Renal cortical epithelial cell (primary cell): ENCODE results near the gene C1orf35. TPM values are rescaled to one million over a fixed set of nuclear protein-coding genes. Genes with fewer than 3 reads are reported as not detected.

ENCODE experiments used
- DNase-seq: peaks from one replicate; pipeline ENCODE4 v3.0.0-alpha.2; 2011; ENCODE audit warnings: low read depth
- total RNA-seq: library from RNA; depleted of rRNA; stranded (reverse); fragments of >200 nt; gene quantifications from 2 replicates; pipeline ENCODE4 v1.2.3, GENCODE V29; 2014

Gene C1orf35
- total RNA-seq, 1 donor from 2014 or later = 7.1 TPM

- no peak for DNase-seq
These were observed 23.4 kb downstream of the C1orf35 start for GRCh38 chr1:228079601-228080263.

GRCh38 chr1:228079013-228079412 lies 24.1 kb downstream of the C1orf35 start:
- DNase-seq = no peak

- no peak for DNase-seq
These were observed 25.4 kb downstream of the C1orf35 start for GRCh38 chr1:228077565-228078330.

GRCh38 chr1:228076796-228077430 lies 26.2 kb downstream of the C1orf35 start:
- DNase-seq = no peak

- DNase-seq = no peak
These were observed 27.3 kb downstream of the C1orf35 start for GRCh38 chr1:228075801-228076271.

GRCh38 chr1:228074954-228075730 lies 28.0 kb downstream of the C1orf35 start:
- DNase-seq = no peak

GRCh38 chr1:228073857-228074545 lies 29.1 kb downstream of the C1orf35 start:
- no peak for DNase-seq

GRCh38 chr1:228073061-228073856 lies 29.9 kb downstream of the C1orf35 start:
- no peak for DNase-seq

- no peak for DNase-seq
These were observed 30.5 kb downstream of the C1orf35 start for GRCh38 chr1:228072658-228073043.

- no peak for DNase-seq
These were observed 31.1 kb downstream of the C1orf35 start for GRCh38 chr1:228071839-228072657.

- DNase-seq = no peak
These were observed 32.3 kb downstream of the C1orf35 start for GRCh38 chr1:228070851-228071250.

- no peak for DNase-seq
These were observed 33.0 kb downstream of the C1orf35 start for GRCh38 chr1:228070173-228070572.

- no peak for DNase-seq
These were observed 34.8 kb downstream of the C1orf35 start for GRCh38 chr1:228068359-228068758.

- no peak for DNase-seq
These were observed 36.1 kb downstream of the C1orf35 start for GRCh38 chr1:228066891-228067654.

GRCh38 chr1:228066416-228066815 lies 36.7 kb downstream of the C1orf35 start:
- DNase-seq = no peak

GRCh38 chr1:228065543-228066347 lies 37.4 kb downstream of the C1orf35 start:
- DNase-seq = no peak

GRCh38 chr1:228064741-228065542 lies 38.2 kb downstream of the C1orf35 start:
- no peak for DNase-seq
